DND-41 (cell line): ENCODE results near the gene GRID1.

Source experiments
- ATAC-seq: fragments of 200-7000 bp; cut with Tn5 transposase; 3 replicates; pipeline ENCODE4 v1.9.1; 2021; ENCODE audit warnings: low read depth; ENCODE audit not compliant: insufficient read depth
- DNase-seq: peaks from one replicate; pipeline ENCODE4 v3.0.0-alpha.2; 2020
- H2AFZ ChIP-seq: 2 replicates; pipeline ENCODE4 v1.6.0; 2012; ENCODE audit warnings: low read depth, low read length
- H3K27ac ChIP-seq: 2 replicates; pipeline ENCODE4 v1.5.1; 2012; ENCODE audit warnings: low read length, inconsistent platforms
- H3K27me3 ChIP-seq: fragments of 200-600 bp; sonication (generic); 2 replicates; pipeline ENCODE4 v1.6.0; 2012; ENCODE audit warnings: low read length, mild to moderate bottlenecking, inconsistent platforms; ENCODE audit not compliant: insufficient read depth, poor library complexity
- H3K36me3 ChIP-seq: 2 replicates; pipeline ENCODE4 v1.5.1; 2012; ENCODE audit warnings: low read length, inconsistent platforms; ENCODE audit not compliant: insufficient read depth
- H3K4me1 ChIP-seq: 2 replicates; pipeline ENCODE4 v1.5.1; 2012; ENCODE audit warnings: mild to moderate bottlenecking, low read length; ENCODE audit not compliant: insufficient read depth
- H3K4me2 ChIP-seq: 2 replicates; pipeline ENCODE4 v1.6.0; 2012; ENCODE audit warnings: mild to moderate bottlenecking, moderate library complexity, low read length, inconsistent platforms; ENCODE audit not compliant: insufficient read depth
- H3K4me3 ChIP-seq, 2 experiments: fragments of 200-600 bp in 1 of 2; shearing (Covaris generic) in 1 of 2; 2 replicates each; pipeline ENCODE4 v1.5.1; 2012 to 2016; ENCODE audit warnings: inconsistent platforms in 2 of 2, low read length in 2 of 2, mild to moderate bottlenecking in 2 of 2, low read depth in 1 of 2, moderate library complexity in 1 of 2
- H3K79me2 ChIP-seq: 2 replicates; pipeline ENCODE4 v1.6.0; 2012; ENCODE audit warnings: low read length, inconsistent platforms; ENCODE audit not compliant: insufficient read depth
- H3K9ac ChIP-seq: 2 replicates; pipeline ENCODE4 v1.6.0; 2012; ENCODE audit warnings: low read depth, mild to moderate bottlenecking, inconsistent platforms, low read length, moderate library complexity
- H3K9me3 ChIP-seq: 2 replicates; pipeline ENCODE4 v1.5.1; 2012; ENCODE audit warnings: low read length, moderate library complexity, mild to moderate bottlenecking, inconsistent platforms; ENCODE audit not compliant: insufficient read depth, severe bottlenecking
- H4K20me1 ChIP-seq: 2 replicates; pipeline ENCODE4 v1.6.0; 2012; ENCODE audit warnings: low read length; ENCODE audit not compliant: insufficient read depth
- CTCF ChIP-seq: IDR thresholded peaks from 2 replicates; pipeline ENCODE4 v1.5.1; 2012; ENCODE audit warnings: borderline replicate concordance, low read length, moderate library complexity, mild to moderate bottlenecking; ENCODE audit not compliant: poor library complexity, severe bottlenecking; ENCODE audit errors: extremely low read depth
- EZH2 ChIP-seq: IDR thresholded peaks from 3 replicates; pipeline ENCODE4 v1.6.1; 2012; ENCODE audit warnings: borderline replicate concordance, low read depth, mild to moderate bottlenecking, moderate library complexity, low read length, inconsistent platforms; ENCODE audit not compliant: severe bottlenecking

GRID1 gene

DNA sequence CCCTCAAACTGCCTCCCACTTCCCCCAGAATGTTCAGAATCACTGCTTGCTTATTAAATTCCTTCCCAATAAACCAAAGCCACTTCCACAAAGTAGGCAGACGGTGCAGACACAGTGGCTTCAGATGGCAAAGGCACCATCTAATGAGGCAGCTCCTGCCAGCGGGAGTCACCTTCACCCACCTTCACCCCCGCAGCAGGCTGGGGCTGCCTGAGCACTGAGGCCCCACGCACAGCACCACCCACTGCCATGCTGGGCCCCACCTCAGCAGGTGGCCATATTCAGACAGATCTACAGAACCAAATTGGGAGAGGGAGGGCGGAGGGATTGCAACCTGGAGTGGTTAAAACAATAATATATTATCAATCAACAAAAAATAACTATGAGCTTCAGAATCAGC, 118.5 kb downstream of the GRID1 start:
- no peak overlapping the region for H3K27ac ChIP-seq
- no peaks in the 10 kb centered on the region for H3K4me1 ChIP-seq
- peaks cover 7% of the 10 kb centered on the region for H3K9me3 ChIP-seq
- no peaks in the 10 kb centered on the region for H3K27me3 ChIP-seq
- H3K36me3 ChIP-seq: no peaks in the 10 kb centered on the region
- H3K79me2 ChIP-seq: no peaks in the 10 kb centered on the region
- TF ChIP-seq EZH2 (no peak), CTCF (no peak)
- H4K20me1 ChIP-seq: no peaks in the 10 kb centered on the region
- H2AFZ ChIP-seq: no peak overlapping the region
- ATAC-seq (no peak), DNase-seq (no peak)
- no peak overlapping the region for H3K4me2 ChIP-seq
- no peak overlapping the region for H3K9ac ChIP-seq
- no peak overlapping the region for H3K4me3 ChIP-seq

GRCh38 chr10:86247588-86247987, 119.0 kb downstream of the GRID1 start:
- no peak overlapping the region for H3K4me2 ChIP-seq
- no peaks in the 10 kb centered on the region for H3K27me3 ChIP-seq
- no peak overlapping the region for H3K9ac ChIP-seq
- H3K36me3 ChIP-seq: no peaks in the 10 kb centered on the region
- ATAC-seq: no peak
- H3K9me3 ChIP-seq: peaks cover 7% of the 10 kb centered on the region
- H3K27ac ChIP-seq: no peak overlapping the region
- H3K79me2 ChIP-seq: no peaks in the 10 kb centered on the region
- H2AFZ ChIP-seq: no peak overlapping the region
- TF ChIP-seq EZH2: no peak
- TF ChIP-seq CTCF: no peak
- H4K20me1 ChIP-seq: no peaks in the 10 kb centered on the region
- H3K4me3 ChIP-seq: no peak overlapping the region
- DNase-seq: no peak
- no peaks in the 10 kb centered on the region for H3K4me1 ChIP-seq

DNA sequence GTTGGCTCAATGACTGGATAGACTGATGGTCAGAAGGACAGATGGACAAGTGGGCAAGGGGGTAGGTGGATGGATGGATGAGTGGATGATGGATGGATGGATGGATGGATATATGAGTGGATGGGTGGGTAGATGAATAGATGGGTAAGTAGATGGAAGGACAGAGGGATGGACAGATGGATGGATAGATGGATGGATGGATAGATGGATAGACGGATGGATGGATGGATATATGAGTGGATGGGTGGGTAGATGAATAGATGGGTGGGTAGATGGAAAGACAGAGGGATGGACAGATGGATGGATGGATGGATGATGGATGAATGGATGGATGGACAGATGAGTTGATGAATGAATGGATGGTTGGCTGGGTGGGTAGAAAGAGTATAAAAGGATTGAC, 119.5 kb downstream of the GRID1 start:
- TF ChIP-seq EZH2 (no peak), CTCF (no peak)
- Histone ChIP-seq H3K27ac (no peak overlapping the region), H3K79me2 (no peaks in the 10 kb centered on the region), H3K9ac (no peak overlapping the region), H3K4me1 (no peaks in the 10 kb centered on the region), H2AFZ (no peak overlapping the region), H3K27me3 (no peaks in the 10 kb centered on the region), H4K20me1 (no peaks in the 10 kb centered on the region), H3K4me2 (no peak overlapping the region), H3K4me3 (no peak overlapping the region), H3K9me3 (peaks cover 7% of the 10 kb centered on the region), H3K36me3 (no peaks in the 10 kb centered on the region)
- no peak for ATAC-seq
- no peak for DNase-seq
